GM21381 (cell line): ENCODE results near the gene VMP1.
"Not testable (repeated sequence)": the region's sequence is repeated elsewhere in the genome, so short reads cannot be mapped to it uniquely, and the experiment has no call there.

Experiments
- ATAC-seq: cut with Tn5 transposase; IDR thresholded peaks from one replicate; pipeline ENCODE4 v1.9.1; 2021; ENCODE audit warnings: mild to moderate bottlenecking, moderate library complexity; ENCODE audit not compliant: unreplicated experiment

The VMP1 gene

GRCh38 chr17:59776577-59776976 lies 69.1 kb downstream of the VMP1 start:
- ATAC-seq: no peak

GRCh38 chr17:59777033-59777432 lies 69.6 kb downstream of the VMP1 start:
- ATAC-seq: no peak

- ATAC-seq: no peak
These were observed 71.5 kb downstream of the VMP1 start for GRCh38 chr17:59778996-59779395.

- ATAC-seq: no peak
These were observed 72.1 kb downstream of the VMP1 start for GRCh38 chr17:59779521-59779920.

GRCh38 chr17:59780548-59780947 lies 73.1 kb downstream of the VMP1 start:
- not testable (repeated sequence) for ATAC-seq

- ATAC-seq: no peak
These were observed 76.0 kb downstream of the VMP1 start for GRCh38 chr17:59783221-59784047.

GRCh38 chr17:59785091-59785799 lies 77.8 kb downstream of the VMP1 start:
- ATAC-seq: no peak

GRCh38 chr17:59786213-59786535 lies 78.7 kb downstream of the VMP1 start:
- ATAC-seq: no peak

- ATAC-seq: peak; percentile 89
These were observed 79.3 kb downstream of the VMP1 start for GRCh38 chr17:59786536-59787319.

- ATAC-seq: not testable (repeated sequence)
These were observed 82.4 kb downstream of the VMP1 start for GRCh38 chr17:59789849-59790248.

GRCh38 chr17:59790418-59790817 lies 83.0 kb downstream of the VMP1 start:
- not testable (repeated sequence) for ATAC-seq

GRCh38 chr17:59790910-59791309 lies 83.5 kb downstream of the VMP1 start:
- ATAC-seq: no peak

- ATAC-seq: no peak
These were observed 84.4 kb downstream of the VMP1 start for GRCh38 chr17:59791603-59792457.

GRCh38 chr17:59792458-59792823 lies 85.0 kb downstream of the VMP1 start:
- not testable (repeated sequence) for ATAC-seq

- no peak for ATAC-seq
These were observed 85.8 kb downstream of the VMP1 start for GRCh38 chr17:59793205-59793604.

GRCh38 chr17:59796138-59796537 lies 88.7 kb downstream of the VMP1 start:
- ATAC-seq: no peak

GRCh38 chr17:59796785-59797205 lies 89.3 kb downstream of the VMP1 start:
- ATAC-seq: no peak

- no peak for ATAC-seq
These were observed 90.7 kb downstream of the VMP1 start for GRCh38 chr17:59798111-59798510.

GRCh38 chr17:59800530-59800942 lies 93.1 kb downstream of the VMP1 start:
- no peak for ATAC-seq

- no peak for ATAC-seq
These were observed 94.7 kb downstream of the VMP1 start for GRCh38 chr17:59802160-59802559.
